PC-9 (cell line): ENCODE data around the gene HIVEP2. TPM values are rescaled to one million over a fixed set of nuclear protein-coding genes. Genes with fewer than 3 reads are reported as not detected.

Experiments used
- BruUV-seq: library from RNA; stranded (reverse); fragments of 400-500 nt; replicated peaks from 2 replicates; lab custom pipeline; 2021; lab: Mats Ljungman, UMichigan
- CTCF ChIA-PET: fragments of 300-600 bp; sonication (Branson Sonifier 250); formaldehyde crosslinking; loops from one replicate; lab custom pipeline; 2022; ENCODE audit warnings: antibody characterized with exemption; lab: Charles Lee
- POLR2A ChIA-PET: fragments of 300-600 bp; sonication (Branson Sonifier 250); formaldehyde crosslinking; loops from one replicate; lab custom pipeline; 2022; ENCODE audit warnings: antibody characterized with exemption; ENCODE audit not compliant: unreplicated experiment; lab: Charles Lee
- DNase-seq, 2 experiments: peaks; one replicate each; pipeline versions ENCODE4 v3.0.0 to v3.0.0-alpha.2; 2015 to 2022; ENCODE audit warnings: mixed read lengths in 1 of 2
- H2AFZ ChIP-seq: fragments of 200-600 bp; sonication (generic); 2 replicates; pipeline ENCODE4 v1.8.1; 2017; ENCODE audit warnings: antibody characterized with exemption
- H3F3A ChIP-seq: fragments of 200-600 bp; sonication (generic); 2 replicates; pipeline ENCODE4 v1.8.1; 2017; ENCODE audit warnings: antibody characterized with exemption, mild to moderate bottlenecking, low read depth; ENCODE audit not compliant: insufficient read depth
- H3K27ac ChIP-seq: fragments of 200-600 bp; sonication (generic); 2 replicates; pipeline ENCODE4 v1.6.1; 2016; ENCODE audit warnings: mixed run types
- H3K27me3 ChIP-seq: fragments of 200-600 bp; sonication (generic); 2 replicates; pipeline ENCODE4 v1.6.1; 2016; ENCODE audit warnings: low read depth, mixed run types; ENCODE audit not compliant: insufficient read depth
- H3K36me3 ChIP-seq: fragments of 200-600 bp; sonication (generic); 2 replicates; pipeline ENCODE4 v1.6.1; 2016; ENCODE audit warnings: low read depth, mixed run types
- H3K4me1 ChIP-seq: fragments of 200-600 bp; sonication (generic); replicated peaks from 2 replicates; pipeline ENCODE4 v1.6.1; 2016; ENCODE audit warnings: mixed run types; ENCODE audit not compliant: insufficient read depth
- H3K4me2 ChIP-seq: fragments of 200-600 bp; sonication (generic); 2 replicates; pipeline ENCODE4 v1.6.1; 2017; ENCODE audit warnings: mixed run types
- H3K4me3 ChIP-seq: fragments of 200-600 bp; sonication (generic); 2 replicates; pipeline ENCODE4 v1.6.1; 2016; ENCODE audit warnings: mixed run types
- H3K79me2 ChIP-seq: fragments of 200-600 bp; sonication (generic); 2 replicates; pipeline ENCODE4 v1.6.1; 2017; ENCODE audit warnings: low read depth, mixed run types
- H3K9me2 ChIP-seq: fragments of 200-600 bp; sonication (generic); 2 replicates; pipeline ENCODE4 v1.8.1; 2017; ENCODE audit warnings: mild to moderate bottlenecking; ENCODE audit not compliant: insufficient read depth
- H3K9me3 ChIP-seq: fragments of 200-600 bp; sonication (generic); 2 replicates; pipeline ENCODE4 v1.8.1; 2016; ENCODE audit warnings: low read depth; ENCODE audit not compliant: insufficient read depth
- H4K20me1 ChIP-seq: fragments of 200-600 bp; sonication (generic); 2 replicates; pipeline ENCODE4 v1.8.1; 2017; ENCODE audit not compliant: insufficient read depth
- CTCF ChIP-seq: fragments of 200-600 bp; sonication (generic); conservative IDR thresholded peaks from 2 replicates; pipeline ENCODE4 v1.6.1; 2017; ENCODE audit warnings: mixed run types, antibody characterized with exemption, mild to moderate bottlenecking, moderate library complexity
- EZH2 ChIP-seq: fragments of 200-600 bp; sonication (generic); IDR thresholded peaks from 2 replicates; pipeline ENCODE4 v1.8.0; 2017; ENCODE audit warnings: antibody characterized with exemption, low read depth
- intact Hi-C: fragments of 100-400 bp; cut with micrococcal nuclease; formaldehyde crosslinking; loops from one replicate; pipeline ENCODE4 v1.10.0; 2022; ENCODE audit not compliant: unreplicated experiment
- total RNA-seq: library from RNA; stranded (reverse); gene quantifications from 2 replicates; pipeline ENCODE4 v1.2.3, GENCODE V29; 2021

The HIVEP2 gene
- total RNA-seq, 1 experiment from 2014 or later: 10.3 TPM

DNA sequence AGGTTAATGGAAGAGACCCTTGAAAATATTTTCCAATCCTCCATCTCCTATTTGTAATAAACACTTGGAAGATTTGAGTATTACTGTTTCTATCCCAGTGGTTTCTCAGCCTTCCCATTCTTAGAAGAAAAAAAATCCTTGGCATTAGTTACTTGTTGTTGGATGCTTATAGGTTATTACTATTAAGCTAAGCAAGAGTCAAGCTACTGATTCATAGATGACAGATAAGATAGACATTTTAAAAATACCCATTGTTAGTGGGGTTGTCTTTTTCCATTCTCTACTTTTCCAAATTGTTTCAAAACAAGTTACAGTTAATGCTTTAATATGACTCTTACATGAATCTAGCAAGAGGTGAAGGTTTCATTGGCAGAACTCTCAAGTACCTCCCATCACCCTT, 158.5 kb downstream of the HIVEP2 start:
- intact Hi-C loops: no loop called here
- ChIA-PET POLR2A (no interaction called here), CTCF (no interaction called here)

DNA sequence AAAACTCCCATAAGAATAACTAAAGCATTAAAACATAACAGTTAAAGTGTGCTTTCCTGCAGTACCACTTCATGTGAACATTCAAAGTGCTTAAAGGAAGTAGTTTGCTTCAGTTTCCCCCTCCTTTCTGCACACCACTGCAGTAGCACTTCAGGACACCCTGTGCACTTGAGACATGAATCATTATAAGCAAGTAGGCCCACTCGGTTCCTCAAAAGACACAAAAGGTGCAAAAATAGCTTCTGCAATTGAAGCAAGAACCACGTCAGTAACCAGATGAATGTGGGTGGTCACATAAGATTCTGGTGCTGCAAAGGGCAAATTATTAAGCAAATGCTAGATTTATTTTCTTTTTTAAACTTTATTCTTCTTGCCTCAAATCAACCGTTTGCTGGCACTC, 160.6 kb downstream of the HIVEP2 start:
- intact Hi-C loops: no loop called here
- ChIA-PET POLR2A (no interaction called here), CTCF (no interaction called here)
- no peaks in the 10 kb centered on the region for H3F3A ChIP-seq
- no peaks in the 10 kb centered on the region for H4K20me1 ChIP-seq
- H3K79me2 ChIP-seq: no peaks in the 10 kb centered on the region
- DNase-seq: no peak
- no peaks in the 10 kb centered on the region for H3K4me1 ChIP-seq
- H3K36me3 ChIP-seq: no peaks in the 10 kb centered on the region
- no peak overlapping the region for H3K4me3 ChIP-seq
- no peaks in the 10 kb centered on the region for H3K9me3 ChIP-seq
- H2AFZ ChIP-seq: no peak overlapping the region
- no TSS peak for BruUV-seq
- no peak overlapping the region for H3K27ac ChIP-seq
- no peak for TF ChIP-seq CTCF
- TF ChIP-seq EZH2: no peak
- H3K27me3 ChIP-seq: no peaks in the 10 kb centered on the region
- no peak overlapping the region for H3K4me2 ChIP-seq
- H3K9me2 ChIP-seq: peaks cover 3% of the 10 kb centered on the region; the same call in 1 of the 2 replicates

More for the DNA sequence above, 158.5 kb downstream of the HIVEP2 start:
- Histone ChIP-seq H3K36me3 (no peaks in the 10 kb centered on the region), H2AFZ (no peak overlapping the region), H3K27me3 (no peaks in the 10 kb centered on the region), H3F3A (no peaks in the 10 kb centered on the region), H3K9me2 (peaks cover 3% of the 10 kb centered on the region; the same call in 1 of the 2 replicates), H3K79me2 (no peaks in the 10 kb centered on the region), H4K20me1 (no peaks in the 10 kb centered on the region), H3K27ac (no peak overlapping the region), H3K4me2 (no peak overlapping the region), H3K4me1 (no peaks in the 10 kb centered on the region), H3K9me3 (no peaks in the 10 kb centered on the region), H3K4me3 (no peak overlapping the region)
- DNase-seq: no peak
- TF ChIP-seq CTCF: no peak
- TF ChIP-seq EZH2: no peak
- no TSS peak for BruUV-seq

GRCh38 chr6:142783499-142783898, 161.5 kb downstream of the HIVEP2 start:
- CTCF ChIA-PET: no interaction called here
- H3K9me3 ChIP-seq: no peaks in the 10 kb centered on the region
- H3K4me2 ChIP-seq: no peak overlapping the region
- H3K27ac ChIP-seq: no peak overlapping the region
- DNase-seq: no peak
- no peaks in the 10 kb centered on the region for H3K27me3 ChIP-seq
- no peak overlapping the region for H3K4me3 ChIP-seq
- POLR2A ChIA-PET: no interaction called here
- no peaks in the 10 kb centered on the region for H3F3A ChIP-seq
- H2AFZ ChIP-seq: no peak overlapping the region
- no peak for TF ChIP-seq EZH2
- TF ChIP-seq CTCF: no peak
- no peaks in the 10 kb centered on the region for H3K79me2 ChIP-seq
- H4K20me1 ChIP-seq: no peaks in the 10 kb centered on the region
- H3K36me3 ChIP-seq: no peaks in the 10 kb centered on the region
- no TSS peak for BruUV-seq
- intact Hi-C loops: no loop called here
- H3K9me2 ChIP-seq: peaks cover 3% of the 10 kb centered on the region; the same call in 1 of the 2 replicates
- no peaks in the 10 kb centered on the region for H3K4me1 ChIP-seq
